Suprapubic skin (tissue), 4 donors: ENCODE results near the gene SLIT1. TPM values are rescaled to one million over a fixed set of nuclear protein-coding genes. Genes with fewer than 3 reads are reported as not detected.
"Not testable (repeated sequence)": the region's sequence is repeated elsewhere in the genome, so short reads cannot be mapped to it uniquely, and the experiment has no call there.

Experiments
- DNase-seq, 2 donors: peaks; one replicate each; pipeline ENCODE4 v3.0.0-alpha.2; 2019; ENCODE audit warnings: low spot score in 2 of 2
- H3K27ac ChIP-seq: fragments of 200-600 bp; sonication (generic); one replicate; pipeline ENCODE4 v1.5.1; 2019
- H3K27me3 ChIP-seq: fragments of 200-600 bp; sonication (generic); one replicate; pipeline ENCODE4 v1.5.1; 2019
- H3K36me3 ChIP-seq: fragments of 200-600 bp; sonication (generic); one replicate; pipeline ENCODE4 v1.5.1; 2019
- H3K4me1 ChIP-seq: fragments of 200-600 bp; sonication (generic); one replicate; pipeline ENCODE4 v1.5.1; 2019
- H3K4me3 ChIP-seq: fragments of 200-600 bp; sonication (generic); one replicate; pipeline ENCODE4 v1.5.1; 2019; ENCODE audit warnings: mild to moderate bottlenecking
- H3K9me3 ChIP-seq: fragments of 200-600 bp; sonication (generic); one replicate; pipeline ENCODE4 v1.5.1; 2019
- EP300 ChIP-seq: sonication (generic); formaldehyde crosslinking; IDR thresholded peaks from one replicate; pipeline ENCODE4 v1.6.1; 2017; ENCODE audit warnings: antibody characterized with exemption
- POLR2A ChIP-seq, 2 donors: fragments of 450-650 bp; IDR thresholded peaks; one replicate each; pipeline ENCODE4 v1.6.1; 2017; ENCODE audit warnings: antibody characterized with exemption in 2 of 2, mild to moderate bottlenecking in 2 of 2, moderate library complexity in 2 of 2
- POLR2AphosphoS5 ChIP-seq, 3 donors: sonication (generic); formaldehyde crosslinking; IDR thresholded peaks; one replicate each; pipeline ENCODE4 v1.6.1; 2017; ENCODE audit warnings: antibody characterized with exemption in 3 of 3
- WGBS: methylation state at CpG from one replicate; pipeline ENCODE4 v1.1.5; 2018; 5-methylcytosine and 5-hydroxymethylcytosine counted together
- total RNA-seq, 4 donors: library from RNA; depleted of rRNA; stranded (reverse); fragments of >200 nt; gene quantifications; one replicate each; pipeline ENCODE4 v1.1.0, GENCODE V29; 2016
- TF ChIP-seq, protein P1 (sequence below), 2 donors: fragments of 200-600 bp in 1 of 2; fragments of 450-650 bp in 1 of 2; sonication (generic) in 1 of 2; IDR thresholded peaks; one replicate each; pipeline ENCODE4 v1.5.1; 2016 to 2019; ENCODE audit warnings: antibody characterized with exemption in 2 of 2, mild to moderate bottlenecking in 1 of 2, moderate library complexity in 1 of 2

Gene SLIT1
- total RNA-seq, 4 donors from 2014 or later, result 0.10 to 0.40 (median 0.11) TPM; not detected in 1

DNA sequence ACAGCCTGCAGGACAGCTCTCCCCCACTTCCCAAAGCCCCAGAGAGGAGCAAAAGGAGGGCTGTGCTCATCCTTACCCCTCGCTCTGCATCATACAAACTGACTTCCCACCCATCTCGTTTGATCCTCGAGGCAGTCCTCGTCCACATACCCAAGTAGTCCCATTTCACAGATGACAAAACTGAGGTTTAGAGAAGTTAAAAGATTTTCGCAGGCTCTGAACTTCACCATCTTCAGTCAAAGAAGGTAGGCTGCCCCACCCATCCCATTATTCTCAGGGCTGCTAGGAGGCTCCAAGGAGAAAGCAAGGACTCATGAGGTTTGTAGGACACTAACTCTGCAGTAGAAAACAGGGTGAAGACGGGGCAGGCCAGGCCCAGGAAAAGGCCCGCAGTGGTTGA is 147.1 kb downstream of the SLIT1 start:
- no peak for DNase-seq
- WGBS, result 91% methylated on average over 7 of the region's 7 CpGs

DNA sequence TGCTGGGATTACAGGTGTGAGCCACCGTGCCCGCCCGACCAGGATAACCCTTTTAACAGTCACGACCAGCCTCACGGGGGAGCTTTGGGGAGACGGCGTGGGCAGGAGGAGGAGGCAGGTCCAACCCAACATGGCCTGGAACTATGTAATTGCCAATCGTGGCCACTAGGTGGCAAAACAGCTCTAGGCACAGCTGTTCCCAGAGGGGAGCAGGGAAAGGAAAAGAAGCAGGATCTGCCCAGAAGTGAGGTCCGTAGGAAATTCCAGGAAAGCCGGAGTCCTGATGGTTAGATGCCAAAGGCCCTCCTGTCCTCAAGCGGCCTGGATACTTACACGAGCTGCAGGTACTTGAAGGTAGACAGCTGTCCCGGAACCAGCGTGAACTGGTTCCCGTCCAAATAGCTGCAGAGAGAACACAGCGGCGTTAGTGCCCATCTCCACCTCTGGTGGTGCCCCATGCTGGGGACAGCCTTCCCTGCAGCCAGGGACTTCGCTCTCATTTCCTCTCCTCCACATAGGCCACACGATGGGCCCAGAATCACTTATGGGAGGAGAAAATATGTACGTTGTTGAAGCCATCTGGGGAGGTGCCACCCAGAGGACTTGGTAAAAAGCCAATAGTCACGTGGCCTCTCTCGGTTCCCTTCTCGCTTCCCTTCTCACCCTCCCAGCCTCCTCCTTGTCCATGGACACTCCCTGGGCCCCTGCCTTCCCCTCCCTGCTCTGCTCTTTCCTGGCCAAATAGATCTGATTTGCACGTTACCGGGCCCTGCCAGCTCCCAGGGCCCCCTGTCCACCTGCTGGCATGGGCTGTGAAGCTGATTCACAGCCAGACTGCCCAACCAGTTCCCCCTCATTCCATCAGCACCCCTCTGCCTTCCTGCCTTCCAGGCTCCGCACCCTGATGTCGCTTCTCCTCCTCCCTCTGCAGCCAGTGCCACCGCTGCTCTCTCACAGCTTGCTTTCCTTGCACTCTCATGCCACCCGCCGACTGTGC is 148.1 kb downstream of the SLIT1 start:
- no peak overlapping the region for H3K27ac ChIP-seq

More for the DNA sequence above, 147.1 kb downstream of the SLIT1 start:
- no peak for TF ChIP-seq POLR2A (IDR thresholded peaks at IDR 0.05)
- TF ChIP-seq, protein P1, sequence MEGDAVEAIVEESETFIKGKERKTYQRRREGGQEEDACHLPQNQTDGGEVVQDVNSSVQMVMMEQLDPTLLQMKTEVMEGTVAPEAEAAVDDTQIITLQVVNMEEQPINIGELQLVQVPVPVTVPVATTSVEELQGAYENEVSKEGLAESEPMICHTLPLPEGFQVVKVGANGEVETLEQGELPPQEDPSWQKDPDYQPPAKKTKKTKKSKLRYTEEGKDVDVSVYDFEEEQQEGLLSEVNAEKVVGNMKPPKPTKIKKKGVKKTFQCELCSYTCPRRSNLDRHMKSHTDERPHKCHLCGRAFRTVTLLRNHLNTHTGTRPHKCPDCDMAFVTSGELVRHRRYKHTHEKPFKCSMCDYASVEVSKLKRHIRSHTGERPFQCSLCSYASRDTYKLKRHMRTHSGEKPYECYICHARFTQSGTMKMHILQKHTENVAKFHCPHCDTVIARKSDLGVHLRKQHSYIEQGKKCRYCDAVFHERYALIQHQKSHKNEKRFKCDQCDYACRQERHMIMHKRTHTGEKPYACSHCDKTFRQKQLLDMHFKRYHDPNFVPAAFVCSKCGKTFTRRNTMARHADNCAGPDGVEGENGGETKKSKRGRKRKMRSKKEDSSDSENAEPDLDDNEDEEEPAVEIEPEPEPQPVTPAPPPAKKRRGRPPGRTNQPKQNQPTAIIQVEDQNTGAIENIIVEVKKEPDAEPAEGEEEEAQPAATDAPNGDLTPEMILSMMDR (IDR thresholded peaks at IDR 0.05), result no peak
- TF ChIP-seq EP300, result no peak
- TF ChIP-seq POLR2AphosphoS5 (IDR thresholded peaks at IDR 0.05), result no peak
- H3K4me1 ChIP-seq, result peaks cover 10% of the 10 kb centered on the region
- no peak overlapping the region for H3K27ac ChIP-seq
- H3K36me3 ChIP-seq, result no peaks in the 10 kb centered on the region
- H3K9me3 ChIP-seq, result no peaks in the 10 kb centered on the region
- H3K27me3 ChIP-seq, result peaks cover 18% of the 10 kb centered on the region
- no peak overlapping the region for H3K4me3 ChIP-seq

DNA sequence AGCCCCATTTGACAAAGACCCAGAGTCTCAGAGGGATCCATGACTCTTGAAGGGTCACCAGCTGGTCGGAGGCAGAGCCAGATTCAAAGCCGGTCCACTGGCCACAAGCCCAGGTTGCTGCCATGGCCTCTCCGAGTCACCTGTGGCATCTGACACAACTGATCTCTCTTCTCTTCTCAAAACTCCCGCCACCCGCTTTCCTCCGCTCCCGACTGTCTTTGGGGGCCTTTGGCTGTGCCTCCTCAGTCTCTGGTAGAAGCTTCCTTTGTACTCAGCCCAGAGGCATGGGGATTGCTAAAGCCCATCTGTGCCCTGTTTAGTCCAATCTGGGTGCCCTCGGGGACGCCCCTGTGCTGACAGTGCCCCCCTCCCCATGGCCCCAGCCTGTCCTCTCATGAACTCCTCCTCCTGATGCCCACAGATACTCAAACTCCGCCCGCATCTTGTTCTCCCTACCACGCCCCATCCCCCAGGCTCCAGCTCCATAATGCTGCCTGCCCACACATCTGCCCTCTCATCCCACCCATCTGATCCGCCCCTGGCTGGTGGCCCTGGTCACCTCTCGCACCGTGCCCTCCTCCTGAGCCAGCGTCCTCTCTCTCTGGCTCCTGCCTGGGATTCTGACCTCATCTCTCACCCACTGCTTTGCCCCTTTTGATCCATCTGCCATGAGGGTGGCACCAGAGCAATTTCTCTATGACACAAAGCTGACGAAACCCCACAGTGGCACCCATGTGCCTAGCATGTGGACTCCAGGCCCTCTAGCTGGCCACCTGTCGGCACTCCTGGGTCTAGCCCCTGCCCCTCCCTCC is 150.6 kb downstream of the SLIT1 start:
- DNase-seq, result no peak
- Histone ChIP-seq H3K4me1 (peaks cover 10% of the 10 kb centered on the region), H3K36me3 (no peaks in the 10 kb centered on the region), H3K27ac (no peak overlapping the region), H3K9me3 (no peaks in the 10 kb centered on the region), H3K4me3 (no peak overlapping the region), H3K27me3 (peaks cover 29% of the 10 kb centered on the region)
- 80% methylated on average over 18 of the region's 18 CpGs for WGBS
- TF ChIP-seq EP300 (no peak), POLR2A (IDR thresholded peaks at IDR 0.05) (no peak), POLR2AphosphoS5 (IDR thresholded peaks at IDR 0.05) (no peak)
- TF ChIP-seq, protein P1 (IDR thresholded peaks at IDR 0.05), result no peak

More for the DNA sequence above, 148.1 kb downstream of the SLIT1 start:
- H3K36me3 ChIP-seq, result no peaks in the 10 kb centered on the region
- peak overlapping the region; percentile 47 for H3K4me3 ChIP-seq
- H3K27me3 ChIP-seq, result peaks cover 18% of the 10 kb centered on the region
- H3K9me3 ChIP-seq, result no peaks in the 10 kb centered on the region
- peak in 1 of 2 donors; percentile 83 for DNase-seq
- peaks cover 10% of the 10 kb centered on the region for H3K4me1 ChIP-seq
- 16% methylated on average over 25 of the region's 30 CpGs for WGBS
- TF ChIP-seq, protein P1 (IDR thresholded peaks at IDR 0.05), result peak; percentile 39 to 75
- no peak for TF ChIP-seq POLR2AphosphoS5 (IDR thresholded peaks at IDR 0.05)

DNA sequence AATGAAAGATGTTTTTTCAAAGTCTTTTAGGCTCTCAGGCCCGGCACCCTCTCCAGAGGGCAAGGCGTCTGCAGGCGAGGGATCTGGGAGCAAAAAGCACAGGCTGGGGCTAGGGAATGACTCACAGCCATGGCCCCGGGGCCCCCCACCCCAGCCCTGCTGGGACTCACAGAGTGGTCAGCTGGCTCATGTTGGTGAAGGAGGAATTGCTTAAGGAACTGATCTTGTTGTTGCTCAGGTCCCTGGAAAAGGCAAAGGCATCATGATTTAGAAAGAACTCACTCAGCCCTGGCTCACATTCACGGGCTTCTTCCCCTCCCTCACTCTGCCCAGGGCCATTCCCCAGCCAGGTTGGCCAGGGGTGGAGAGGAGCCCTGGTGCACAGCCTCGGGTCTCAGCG is 151.5 kb downstream of the SLIT1 start:
- H3K9me3 ChIP-seq, result no peaks in the 10 kb centered on the region
- 77% methylated on average over 4 of the region's 7 CpGs for WGBS
- no peak overlapping the region for H3K4me3 ChIP-seq
- no peak for TF ChIP-seq POLR2A (IDR thresholded peaks at IDR 0.05)
- TF ChIP-seq POLR2AphosphoS5 (IDR thresholded peaks at IDR 0.05), result no peak
- TF ChIP-seq, protein P1 (IDR thresholded peaks at IDR 0.05), result no peak
- TF ChIP-seq EP300, result no peak
- H3K36me3 ChIP-seq, result no peaks in the 10 kb centered on the region
- peaks cover 29% of the 10 kb centered on the region for H3K27me3 ChIP-seq
- H3K27ac ChIP-seq, result no peak overlapping the region
- peaks cover 10% of the 10 kb centered on the region for H3K4me1 ChIP-seq
- DNase-seq, result no peak

DNA sequence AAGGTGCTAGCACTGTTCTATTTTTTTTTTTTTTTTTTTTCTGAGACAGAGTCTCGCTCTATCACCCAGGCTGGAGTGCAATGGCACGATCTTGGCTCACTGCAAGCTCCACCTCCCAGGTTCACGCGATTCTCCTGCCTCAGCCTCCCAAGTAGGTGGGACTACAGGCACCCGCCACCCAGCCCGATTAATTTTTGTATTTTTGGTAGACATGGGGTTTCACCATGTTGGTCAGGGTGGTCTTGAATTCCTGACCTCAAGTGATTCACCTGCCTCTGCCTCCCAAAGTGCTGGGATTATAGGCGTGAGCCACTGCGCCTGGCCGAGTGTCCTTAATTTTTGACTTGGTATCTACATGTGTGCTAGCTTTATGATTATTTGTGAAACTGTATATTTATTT is 151.9 kb downstream of the SLIT1 start:
- whole genome bisulfite sequencing, result 98% methylated on average over 9 of the region's 9 CpGs
- not testable (repeated sequence) for H3K4me3 ChIP-seq

More for the DNA sequence above, 151.9 kb downstream of the SLIT1 start:
- H3K27me3 ChIP-seq, result peaks cover 29% of the 10 kb centered on the region
- H3K9me3 ChIP-seq, H3K36me3 ChIP-seq, H3K27ac ChIP-seq, DNase-seq: not testable (repeated sequence)
- H3K4me1 ChIP-seq, result peaks cover 10% of the 10 kb centered on the region
